Fibroblast of lung (primary cell): ENCODE measurements around the gene TMED7. TPM values are rescaled to one million over a fixed set of nuclear protein-coding genes. Genes with fewer than 3 reads are reported as not detected.

Experiments
- DNase-seq, 2 donors: peaks; one replicate each; pipeline versions ENCODE4 v3.0.0 to v3.0.0-alpha.2; 2010; ENCODE audit warnings: low read depth in 2 of 2
- H2AFZ ChIP-seq: 2 replicates; pipeline ENCODE4 v1.5.1; 2012; ENCODE audit warnings: low read length, control low read depth, inconsistent platforms
- H3K27ac ChIP-seq: 2 replicates; pipeline ENCODE4 v1.5.1; 2011; ENCODE audit warnings: low read length, control low read depth; ENCODE audit not compliant: insufficient read depth
- H3K27me3 ChIP-seq: 2 replicates; pipeline ENCODE4 v1.5.1; 2011; ENCODE audit warnings: mild to moderate bottlenecking, low read length; ENCODE audit not compliant: control insufficient read depth, insufficient read depth
- H3K36me3 ChIP-seq: 2 replicates; pipeline ENCODE4 v1.5.1; 2011; ENCODE audit warnings: low read length; ENCODE audit not compliant: control insufficient read depth, insufficient read depth
- H3K4me1 ChIP-seq: 2 replicates; pipeline ENCODE4 v1.5.1; 2011; ENCODE audit warnings: low read length; ENCODE audit not compliant: control insufficient read depth, insufficient read depth; ENCODE audit errors: extremely low read depth
- H3K4me2 ChIP-seq: 2 replicates; pipeline ENCODE4 v1.5.1; 2011; ENCODE audit warnings: low read length, control low read depth; ENCODE audit not compliant: insufficient read depth; ENCODE audit errors: extremely low read depth
- H3K4me3 ChIP-seq, 4 experiments: fragments of 200-600 bp in 1 of 4; sonication (generic) in 1 of 4; replicated peaks in 1 of 4; 2 replicates each; pipeline ENCODE4 v1.5.1; 2011 to 2016; ENCODE audit warnings: low read length in 4 of 4, low read depth in 3 of 4, mild to moderate bottlenecking in 3 of 4, control low read depth in 2 of 4, inconsistent platforms in 1 of 4, mixed read lengths in 1 of 4; ENCODE audit not compliant: insufficient read depth in 1 of 4; ENCODE audit errors: control extremely low read depth in 1 of 4
- H3K79me2 ChIP-seq: 2 replicates; pipeline ENCODE4 v1.5.1; 2012; ENCODE audit warnings: mild to moderate bottlenecking, low read length, inconsistent platforms; ENCODE audit not compliant: control insufficient read depth, insufficient read depth
- H3K9ac ChIP-seq: 2 replicates; pipeline ENCODE4 v1.5.1; 2011; ENCODE audit warnings: mild to moderate bottlenecking, low read length, control low read depth; ENCODE audit not compliant: insufficient read depth
- H3K9me3 ChIP-seq: 2 replicates; pipeline ENCODE4 v1.5.1; 2012; ENCODE audit warnings: low read depth, low read length; ENCODE audit not compliant: control insufficient read depth, insufficient read depth
- H4K20me1 ChIP-seq: 2 replicates; pipeline ENCODE4 v1.5.1; 2011; ENCODE audit warnings: low read length; ENCODE audit not compliant: control insufficient read depth, insufficient read depth; ENCODE audit errors: extremely low read depth
- CTCF ChIP-seq, 2 donors: IDR thresholded peaks in 1 of 2; conservative IDR thresholded peaks in 1 of 2; 1 replicate in 1 of 2; 2 replicates in 1 of 2; pipeline ENCODE4 v1.5.1; 2011 to 2012; ENCODE audit warnings: low read length in 2 of 2, control low read depth in 1 of 2, inconsistent platforms in 1 of 2, low read depth in 1 of 2, mild to moderate bottlenecking in 1 of 2
- EZH2 ChIP-seq: IDR thresholded peaks from 2 replicates; pipeline ENCODE4 v1.5.1; 2012; ENCODE audit warnings: low read length, control low read depth, mild to moderate bottlenecking; ENCODE audit errors: missing control alignments
- polyA plus RNA-seq, 2 donors: library from polyadenylated mRNA; depleted of rRNA in 1 of 2; stranded (reverse) in 1 of 2; unstranded in 1 of 2; fragments of >200 nt; gene quantifications; 2 replicates each; pipeline ENCODE4 v1.2.1, GENCODE V29; 2011 to 2012; ENCODE audit warnings: missing spikeins in 1 of 2
- total RNA-seq: library from RNA; depleted of rRNA; stranded (reverse); fragments of >200 nt; gene quantifications from 2 replicates; pipeline ENCODE4 v1.2.1, GENCODE V29; 2014

TMED7 gene
- total and polyA plus RNA-seq, 2 donors (not counting 1 experiment from before 2014, with no cell fraction given): 104 to 154 TPM

- no peak overlapping the region for H3K4me3 ChIP-seq
- DNase-seq: no peak
- no peak overlapping the region for H2AFZ ChIP-seq
- H3K27ac ChIP-seq: no peak overlapping the region
- H3K27me3 ChIP-seq: peaks cover 3% of the 10 kb centered on the region
- H3K79me2 ChIP-seq: no peaks in the 10 kb centered on the region
- H3K4me1 ChIP-seq: no peaks in the 10 kb centered on the region
- no peak overlapping the region for H3K4me2 ChIP-seq
- TF ChIP-seq EZH2 (no peak), CTCF (conservative IDR thresholded peaks at IDR 0.05 in 1 of 2, IDR thresholded peaks at IDR 0.05 in 1 of 2; ENCODE audit: low read depth in 1 of 2, low read length in 2 of 2) (no peak)
- no peak overlapping the region for H3K9ac ChIP-seq
- H4K20me1 ChIP-seq: no peaks in the 10 kb centered on the region
- no peaks in the 10 kb centered on the region for H3K36me3 ChIP-seq
- no peaks in the 10 kb centered on the region for H3K9me3 ChIP-seq
Measured at GRCh38 chr5:115637507-115637906, 11.7 kb upstream of the TMED7 start.

- H3K27ac ChIP-seq: no peak overlapping the region
- no peaks in the 10 kb centered on the region for H4K20me1 ChIP-seq
- no peak overlapping the region for H3K4me2 ChIP-seq
- H3K36me3 ChIP-seq: no peaks in the 10 kb centered on the region
- peaks cover 3% of the 10 kb centered on the region for H3K27me3 ChIP-seq
- no peak overlapping the region for H2AFZ ChIP-seq
- H3K9me3 ChIP-seq: no peaks in the 10 kb centered on the region
- no peak overlapping the region for H3K4me3 ChIP-seq
- TF ChIP-seq EZH2: no peak
- TF ChIP-seq CTCF (conservative IDR thresholded peaks at IDR 0.05 in 1 of 2, IDR thresholded peaks at IDR 0.05 in 1 of 2; ENCODE audit: low read depth in 1 of 2, low read length in 2 of 2): no peak
- H3K4me1 ChIP-seq: no peaks in the 10 kb centered on the region
- no peak overlapping the region for H3K9ac ChIP-seq
- no peak for DNase-seq
- H3K79me2 ChIP-seq: no peaks in the 10 kb centered on the region
Measured at GRCh38 chr5:115636008-115636407, 10.2 kb upstream of the TMED7 start.

GRCh38 chr5:115634343-115635132 lies 8.7 kb upstream of the TMED7 start:
- peak; percentile 70 to 85 for DNase-seq
- Histone ChIP-seq H3K27ac (no peak overlapping the region), H3K79me2 (no peaks in the 10 kb centered on the region), H3K4me2 (peak overlapping the region; percentile 82), H4K20me1 (no peaks in the 10 kb centered on the region), H3K4me1 (no peaks in the 10 kb centered on the region), H3K9ac (no peak overlapping the region), H2AFZ (peak overlapping the region; percentile 93), H3K9me3 (no peaks in the 10 kb centered on the region), H3K4me3 (peak overlapping the region; percentile 41 to 54 (median 48)), H3K36me3 (no peaks in the 10 kb centered on the region), H3K27me3 (no peaks in the 10 kb centered on the region)
- peak; percentile 97 for TF ChIP-seq CTCF (conservative IDR thresholded peaks at IDR 0.05 in 1 of 2, IDR thresholded peaks at IDR 0.05 in 1 of 2; ENCODE audit: low read depth in 1 of 2, low read length in 2 of 2)
- TF ChIP-seq EZH2: no peak
